Stomach (tissue), 4 donors: ENCODE measurements around the gene PRDM8.

Experiments used
- CTCF ChIP-seq, 7 experiments: fragments of 450-650 bp in 4 of 7; fragments of 200-600 bp in 3 of 7; sonication (generic) in 3 of 7; IDR thresholded peaks; one replicate each; pipeline ENCODE4 v1.5.1; 2016 to 2019; ENCODE audit warnings: antibody characterized with exemption in 7 of 7, control low read depth in 2 of 7, mild to moderate bottlenecking in 1 of 7
- EP300 ChIP-seq: sonication (generic); formaldehyde crosslinking; IDR thresholded peaks from one replicate; pipeline ENCODE4 v1.6.1; 2017; ENCODE audit warnings: antibody characterized with exemption

- TF ChIP-seq CTCF (IDR thresholded peaks at IDR 0.05) (no peak), EP300 (no peak)
Observed at GRCh38 chr4:80204433-80205011, 7.2 kb downstream of the PRDM8 start.
